ENCODE measurements around the gene SPATA31C2. TPM values are rescaled to one million over a fixed set of nuclear protein-coding genes. Genes with fewer than 3 reads are reported as not detected.

Gene SPATA31C2
- total RNA-seq, 1 donor from 2014 or later: not detected

GRCh38 chr9:88173378-88173999 is 35.2 kb upstream of the SPATA31C2 start:
- Histone ChIP-seq H3K27me3 (ENCODE audit: control insufficient read depth, insufficient read depth, low read length) (no peaks in the 10 kb centered on the region), H3K4me3 (ENCODE audit: low read depth, low read length) (no peak overlapping the region), H3K36me3 (ENCODE audit: control insufficient read depth, insufficient read depth, low read length) (no peaks in the 10 kb centered on the region)
- TF ChIP-seq CTCF (IDR thresholded peaks at IDR 0.05; ENCODE audit: insufficient read depth, low read length, severe bottlenecking): peak; percentile 52
- DNase-seq (ENCODE audit: low read depth) (peak; percentile 79), FAIRE-seq (no peak)

- H3K4me3 ChIP-seq (ENCODE audit: low read depth, low read length): no peak overlapping the region
- no peaks in the 10 kb centered on the region for H3K36me3 ChIP-seq (ENCODE audit: control insufficient read depth, insufficient read depth, low read length)
- H3K27me3 ChIP-seq (ENCODE audit: control insufficient read depth, insufficient read depth, low read length): no peaks in the 10 kb centered on the region
- FAIRE-seq (no peak), DNase-seq (ENCODE audit: low read depth) (no peak)
- no peak for TF ChIP-seq CTCF (IDR thresholded peaks at IDR 0.05; ENCODE audit: insufficient read depth, low read length, severe bottlenecking)
Observed at GRCh38 chr9:88169700-88170099, 31.4 kb upstream of the SPATA31C2 start.

- DNase-seq (ENCODE audit: low read depth) (no peak), FAIRE-seq (no peak)
- no peaks in the 10 kb centered on the region for H3K36me3 ChIP-seq (ENCODE audit: control insufficient read depth, insufficient read depth, low read length)
- TF ChIP-seq CTCF (IDR thresholded peaks at IDR 0.05; ENCODE audit: insufficient read depth, low read length, severe bottlenecking): no peak
- H3K4me3 ChIP-seq (ENCODE audit: low read depth, low read length): no peak overlapping the region
- no peaks in the 10 kb centered on the region for H3K27me3 ChIP-seq (ENCODE audit: control insufficient read depth, insufficient read depth, low read length)
Observed at GRCh38 chr9:88168564-88168963, 30.3 kb upstream of the SPATA31C2 start.

- no peak for TF ChIP-seq CTCF (IDR thresholded peaks at IDR 0.05; ENCODE audit: insufficient read depth, low read length, severe bottlenecking)
- FAIRE-seq (no peak), DNase-seq (ENCODE audit: low read depth) (no peak)
Observed at GRCh38 chr9:88166660-88167059, 28.4 kb upstream of the SPATA31C2 start.

GRCh38 chr9:88164850-88165249 is 26.6 kb upstream of the SPATA31C2 start:
- FAIRE-seq: no peak
- H3K4me3 ChIP-seq (ENCODE audit: low read depth, low read length): no peak overlapping the region
- no peak for DNase-seq (ENCODE audit: low read depth)

More at GRCh38 chr9:88166660-88167059, 28.4 kb upstream of the SPATA31C2 start:
- no peak overlapping the region for H3K4me3 ChIP-seq (ENCODE audit: low read depth, low read length)
- H3K36me3 ChIP-seq (ENCODE audit: control insufficient read depth, insufficient read depth, low read length): no peaks in the 10 kb centered on the region
- H3K27me3 ChIP-seq (ENCODE audit: control insufficient read depth, insufficient read depth, low read length): no peaks in the 10 kb centered on the region

More at GRCh38 chr9:88164850-88165249, 26.6 kb upstream of the SPATA31C2 start:
- Histone ChIP-seq H3K27me3 (ENCODE audit: control insufficient read depth, insufficient read depth, low read length) (no peaks in the 10 kb centered on the region), H3K36me3 (ENCODE audit: control insufficient read depth, insufficient read depth, low read length) (no peaks in the 10 kb centered on the region)
- no peak for TF ChIP-seq CTCF (IDR thresholded peaks at IDR 0.05; ENCODE audit: insufficient read depth, low read length, severe bottlenecking)
